GM19351 (cell line): ENCODE measurements around the gene EFNB2.

Experiments
- ATAC-seq: cut with Tn5 transposase; IDR thresholded peaks from one replicate; pipeline ENCODE4 v1.9.1; 2021; ENCODE audit warnings: mild to moderate bottlenecking, moderate library complexity; ENCODE audit not compliant: unreplicated experiment

EFNB2 gene

GRCh38 chr13:106487129-106487528, 48.3 kb downstream of the EFNB2 start:
- ATAC-seq, result no peak

DNA sequence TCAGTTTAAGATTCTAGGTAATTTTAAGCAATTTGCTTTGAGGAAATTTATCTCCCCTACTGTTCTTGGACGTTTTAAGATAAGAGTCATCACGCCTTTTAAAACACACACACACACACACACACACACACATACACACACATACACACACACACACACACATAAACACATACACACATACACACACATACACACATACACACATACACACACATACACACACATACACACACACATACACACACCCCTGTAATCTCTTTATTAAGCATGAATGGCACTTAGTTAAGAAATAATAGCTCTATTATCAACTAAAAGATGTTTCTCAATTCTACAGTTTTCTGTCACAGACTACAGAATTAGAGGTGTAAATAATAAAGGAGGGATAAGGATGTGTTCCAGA, 49.2 kb downstream of the EFNB2 start:
- ATAC-seq, result no peak

DNA sequence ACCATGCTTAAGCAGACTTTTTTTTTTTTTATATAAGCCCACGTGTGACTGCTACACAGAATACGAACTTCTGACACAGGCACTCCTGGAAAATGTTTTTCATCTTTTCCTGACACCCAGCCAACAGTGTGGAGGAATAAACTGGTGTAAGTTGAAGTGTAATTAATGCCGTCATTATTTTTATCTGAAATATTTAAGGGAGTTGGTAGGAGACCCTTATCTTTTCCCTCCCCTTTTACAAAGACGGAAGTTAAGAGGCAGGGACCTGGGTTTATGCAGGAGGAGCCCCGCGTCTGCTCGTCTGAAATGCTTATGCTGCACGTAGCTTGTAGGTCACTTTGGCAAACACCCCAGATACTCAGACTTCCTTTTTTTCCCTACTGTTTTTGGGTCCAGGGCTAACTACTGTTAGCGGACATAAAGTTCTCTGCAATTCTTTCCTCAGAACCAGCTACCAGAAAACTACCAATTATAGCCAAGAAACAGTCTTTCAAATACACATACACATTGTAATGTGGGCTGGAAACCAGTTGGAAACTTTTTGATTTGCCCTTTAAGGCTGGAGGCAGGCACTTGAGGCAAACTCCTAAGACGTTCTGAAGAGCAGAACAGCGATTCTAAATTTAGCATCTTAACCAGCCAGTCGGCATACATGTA, 50.8 kb downstream of the EFNB2 start:
- no peak for ATAC-seq

DNA sequence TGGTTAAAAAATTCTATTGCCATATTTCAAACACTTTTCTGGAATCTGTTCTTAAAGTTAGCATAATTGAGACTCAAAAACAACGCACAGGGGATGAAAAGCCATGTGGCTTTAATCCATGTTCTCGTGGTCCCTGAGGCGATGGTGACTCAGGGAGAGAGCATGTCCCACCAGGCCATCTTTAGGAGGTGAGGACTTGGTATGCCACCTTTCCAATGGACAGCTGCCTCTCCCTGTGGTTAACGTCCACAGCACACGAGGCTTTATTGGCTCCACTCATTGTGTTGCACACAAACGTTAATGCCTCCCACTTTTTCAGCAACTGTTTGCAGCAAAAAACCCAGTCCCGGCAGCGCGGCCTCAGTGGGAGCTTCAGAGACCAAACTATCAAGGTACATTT, 51.4 kb downstream of the EFNB2 start:
- no peak for ATAC-seq

DNA sequence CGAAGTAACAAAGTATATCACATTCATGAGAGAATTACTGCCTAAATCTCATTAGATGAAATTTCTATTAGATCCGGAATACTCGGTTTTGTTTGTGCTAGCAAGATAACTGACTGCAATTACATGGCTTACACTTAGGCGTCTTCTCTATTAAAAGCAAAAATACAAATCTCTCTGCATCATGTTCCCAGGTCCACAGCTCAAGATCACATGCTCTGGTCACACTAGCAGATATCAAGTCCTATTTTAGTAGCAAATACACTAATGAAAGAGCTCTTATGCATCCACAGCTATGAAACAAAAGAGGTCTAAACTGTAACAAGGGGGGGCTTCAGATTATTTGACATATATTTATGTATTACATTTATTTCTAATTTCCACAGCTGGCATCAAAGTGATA, 53.5 kb downstream of the EFNB2 start:
- no peak for ATAC-seq

DNA sequence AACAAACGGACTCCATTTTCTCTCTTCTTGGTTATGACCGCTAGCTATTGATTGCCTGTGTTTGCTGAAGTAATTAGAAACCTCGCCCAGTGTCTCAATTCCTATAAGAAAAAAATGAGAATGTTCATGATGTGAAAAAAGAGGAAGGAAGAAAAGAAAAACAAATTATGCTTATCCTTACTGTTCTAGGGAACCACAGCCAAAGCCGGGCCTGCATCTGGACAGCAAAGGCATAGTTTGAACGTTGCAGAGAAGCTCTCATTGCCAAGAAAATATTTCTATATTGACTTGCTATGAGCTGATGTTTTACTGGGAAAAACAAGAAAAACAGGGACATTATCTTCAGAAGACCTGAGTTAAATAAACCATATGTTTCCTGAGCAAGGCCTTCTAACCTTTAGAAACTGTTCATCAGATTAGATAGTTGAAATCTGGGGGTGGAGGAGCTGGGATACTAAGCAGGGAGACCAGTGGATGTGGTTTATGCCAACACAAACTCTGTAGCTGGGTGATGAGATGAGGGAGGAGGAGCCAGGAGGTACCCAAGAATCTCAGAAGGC, 55.0 kb downstream of the EFNB2 start:
- ATAC-seq, result no peak

DNA sequence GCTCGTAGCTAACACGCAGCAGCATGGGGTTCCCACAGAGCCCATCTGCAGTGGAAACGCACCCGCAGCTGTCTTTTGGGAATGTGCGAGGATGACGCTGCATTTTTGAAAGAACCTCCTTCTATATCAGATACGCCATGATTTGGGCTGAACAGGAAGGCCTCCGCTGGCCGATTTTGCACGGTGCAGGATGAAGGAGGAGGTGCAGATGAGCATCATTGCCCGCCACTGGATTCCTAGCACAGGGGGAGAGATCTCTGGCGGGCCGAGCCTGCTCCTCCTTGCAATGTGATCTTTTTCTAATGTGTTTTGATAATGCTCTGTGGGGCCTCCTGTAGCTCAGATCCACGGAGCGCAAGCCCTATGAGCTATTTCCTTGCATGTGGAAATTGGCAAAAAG, 55.5 kb downstream of the EFNB2 start:
- ATAC-seq, result no peak

- ATAC-seq, result no peak
Measured at GRCh38 chr13:106478116-106478515, 57.3 kb downstream of the EFNB2 start.

DNA sequence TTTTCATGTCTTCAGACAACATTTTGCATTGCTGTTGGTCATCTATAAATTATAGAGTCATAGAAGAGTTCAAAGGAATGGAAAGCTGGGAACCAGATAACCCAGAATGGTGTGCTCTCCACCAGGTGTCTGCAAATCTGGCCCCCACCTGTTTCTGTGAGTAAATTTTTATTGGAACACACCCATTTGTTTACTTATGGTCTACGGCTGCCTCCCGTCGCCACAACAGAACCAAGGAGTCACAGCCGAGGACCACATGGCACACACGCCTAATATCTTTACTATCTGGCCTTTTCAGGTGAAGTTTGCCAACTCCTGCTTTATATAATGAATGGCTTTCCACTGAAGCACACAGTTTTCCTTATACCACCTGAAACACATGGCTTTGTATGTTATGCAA, 58.2 kb downstream of the EFNB2 start:
- ATAC-seq, result no peak

- ATAC-seq, result no peak
Measured at GRCh38 chr13:106475852-106476251, 59.6 kb downstream of the EFNB2 start.

DNA sequence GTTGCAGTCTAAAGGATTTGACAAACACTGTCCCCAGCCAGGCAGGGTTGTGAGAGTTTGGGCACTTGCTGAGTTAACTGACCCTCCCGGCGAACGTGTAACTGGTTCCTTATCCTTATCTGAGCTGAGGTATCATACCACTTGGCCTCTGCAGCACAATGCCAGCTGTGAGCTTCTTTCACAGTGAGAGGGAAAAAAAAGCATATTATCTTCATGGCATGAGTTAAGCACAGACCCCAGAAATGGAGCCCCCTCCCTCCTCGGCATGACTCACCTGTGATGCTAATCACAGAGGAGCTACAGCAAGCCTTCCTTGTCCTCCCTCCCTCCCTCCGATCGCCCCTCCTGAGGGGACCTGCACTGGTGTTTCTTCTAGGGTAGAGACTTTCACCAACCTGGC, 60.5 kb downstream of the EFNB2 start:
- ATAC-seq, result no peak

- no peak for ATAC-seq
Measured at GRCh38 chr13:106473154-106473553, 62.3 kb downstream of the EFNB2 start.

DNA sequence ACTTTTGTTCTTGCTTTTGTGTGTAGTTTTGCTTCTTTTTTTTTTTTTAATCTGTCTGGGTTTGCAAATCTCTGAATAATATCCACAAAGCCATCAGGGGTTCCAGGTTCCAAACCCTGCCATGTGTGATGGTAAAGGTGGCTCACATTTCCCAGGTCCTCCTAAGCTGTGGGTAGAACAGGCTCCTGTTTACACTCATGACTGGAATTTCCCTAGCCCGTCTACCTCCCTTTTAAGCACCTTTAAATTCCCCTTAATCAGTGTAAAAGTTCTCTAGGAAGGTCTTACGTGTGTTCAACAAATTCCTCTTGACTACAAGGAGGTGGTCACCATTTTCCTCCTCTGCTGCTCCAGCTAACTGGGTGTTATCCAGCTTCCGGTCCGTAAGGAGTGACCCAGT, 62.8 kb downstream of the EFNB2 start:
- ATAC-seq, result no peak

DNA sequence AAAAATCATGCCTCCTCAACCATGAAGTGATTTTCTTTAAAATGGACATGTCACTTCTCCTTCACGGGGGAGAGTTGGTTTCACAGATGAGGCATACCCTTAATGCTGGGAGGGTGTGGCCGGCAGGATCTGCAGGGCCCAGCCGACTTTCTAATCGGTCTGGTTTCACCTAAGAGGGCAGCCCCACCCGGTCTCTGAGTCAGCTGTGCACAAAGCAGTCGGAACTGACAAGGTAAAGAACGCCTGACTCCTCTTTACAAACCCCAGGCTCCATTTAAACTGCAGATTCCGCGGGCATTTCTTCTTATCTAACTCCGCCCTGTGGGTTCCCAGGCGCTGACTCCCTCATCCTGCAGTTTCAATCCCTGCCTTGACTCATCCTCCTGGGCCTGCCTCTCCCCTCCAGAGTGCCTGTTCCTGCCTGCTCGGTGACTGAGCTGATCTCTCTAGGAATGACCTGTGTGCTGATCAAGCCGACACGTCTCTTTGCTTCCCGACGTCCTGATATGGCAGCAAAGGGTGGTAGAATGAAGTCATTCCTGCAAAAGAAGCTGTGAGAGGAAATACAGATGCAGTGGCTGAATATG, 63.4 kb downstream of the EFNB2 start:
- ATAC-seq, result peak; percentile 67

DNA sequence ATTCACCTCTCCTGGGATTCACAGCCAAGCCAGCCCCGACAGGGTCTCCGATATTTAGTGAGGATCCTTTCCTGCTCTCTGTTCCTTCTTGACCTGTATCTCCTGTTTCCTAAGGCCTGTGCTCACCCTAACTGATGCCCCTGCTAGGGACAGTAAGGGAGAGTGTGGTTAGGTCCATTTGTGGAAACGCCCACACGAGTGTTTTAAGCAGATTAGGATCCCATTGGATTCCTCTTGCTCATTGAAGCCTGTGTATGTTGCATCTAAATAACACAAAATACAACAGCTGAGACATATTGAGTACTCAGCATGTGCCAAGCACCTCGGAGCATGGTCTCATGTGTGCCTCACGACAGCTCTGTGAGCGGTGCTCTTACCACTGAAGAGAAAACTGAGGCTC, 64.9 kb downstream of the EFNB2 start:
- no peak for ATAC-seq

- ATAC-seq, result no peak
Measured at GRCh38 chr13:106468744-106469590, 66.5 kb downstream of the EFNB2 start.

DNA sequence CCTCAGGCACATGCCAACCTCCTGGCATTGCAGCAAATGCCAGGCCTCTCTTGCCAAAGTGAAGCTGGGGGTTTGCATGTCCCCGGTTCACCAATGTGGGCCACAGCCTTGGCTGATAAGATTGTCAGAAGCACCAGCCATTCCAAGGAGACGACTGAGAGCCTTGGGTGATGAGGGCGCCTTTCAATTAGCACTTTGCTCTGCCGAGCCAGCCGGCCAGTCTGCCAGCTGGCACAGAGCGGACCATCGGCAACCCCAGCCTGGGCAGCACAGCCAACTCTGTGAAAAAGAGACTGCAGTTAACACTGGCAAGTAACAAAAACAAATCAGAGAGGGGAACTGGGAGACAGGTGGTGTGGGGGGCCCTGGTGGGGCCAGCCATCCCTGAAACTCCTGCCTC, 67.3 kb downstream of the EFNB2 start:
- ATAC-seq, result no peak

GRCh38 chr13:106467427-106468122, 67.9 kb downstream of the EFNB2 start:
- ATAC-seq, result no peak

- ATAC-seq, result no peak
Measured at GRCh38 chr13:106466691-106467426, 68.6 kb downstream of the EFNB2 start.

GRCh38 chr13:106464076-106464475, 71.4 kb downstream of the EFNB2 start:
- no peak for ATAC-seq

GRCh38 chr13:106462710-106463109, 72.8 kb downstream of the EFNB2 start:
- no peak for ATAC-seq
